ENCODE results near the gene PRIM2. TPM values are rescaled to one million over a fixed set of nuclear protein-coding genes. Genes with fewer than 3 reads are reported as not detected.

The PRIM2 gene
- total RNA-seq, 1 experiment from 2014 or later: 30.7 TPM

DNA sequence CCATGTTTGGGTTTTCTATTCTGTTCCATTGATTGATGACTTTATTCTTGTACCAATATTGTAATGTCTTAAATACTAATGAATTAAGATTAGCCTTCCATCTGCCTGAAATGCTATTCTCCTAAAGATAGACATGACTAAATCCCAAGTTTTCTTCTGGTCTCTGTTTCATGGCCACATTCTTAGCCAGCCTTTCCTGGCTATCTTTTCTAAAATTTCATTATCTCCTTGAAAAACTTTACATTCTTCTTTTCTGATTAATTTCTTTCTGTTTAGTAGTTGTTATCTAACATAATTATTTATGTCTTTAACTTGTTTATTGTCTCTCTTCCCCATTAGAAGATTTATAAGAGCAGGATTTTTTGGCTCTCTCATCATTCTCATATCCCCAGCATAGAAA, 4.4 kb upstream of the PRIM2 start:
- intact Hi-C loops (cut with micrococcal nuclease; ENCODE audit: unreplicated experiment) (no loop called here), in situ Hi-C loops (cut with HindIII; ENCODE audit: low pct_unique_long_range_greater_than_20kb, low sequenced_read_pairs) (no loop called here)
- Histone ChIP-seq H3K36me3 (ENCODE audit: control insufficient read depth, insufficient read depth, low read length) (no peaks in the 10 kb centered on the region), H3K9me3 (ENCODE audit: control insufficient read depth, insufficient read depth, low read depth, low read length) (no peaks in the 10 kb centered on the region), H3K27ac (ENCODE audit: low read length) (peak overlapping the region; percentile 90), H3K4me3 (ENCODE audit: low read depth in 2 of 2, low read length in 2 of 2) (no peak overlapping the region), H3K4me1 (ENCODE audit: control insufficient read depth, insufficient read depth, low read length) (peaks cover 35% of the 10 kb centered on the region), H3K27me3 (ENCODE audit: control insufficient read depth, insufficient read depth, low read length) (no peaks in the 10 kb centered on the region)
- TF ChIP-seq POLR2AphosphoS5 (IDR thresholded peaks at IDR 0.05; ENCODE audit: low read depth, low read length) (no peak), TCF7L2 (IDR thresholded peaks at IDR 0.05; ENCODE audit: low read depth, low read length) (no peak), SIN3A (IDR thresholded peaks at IDR 0.05; ENCODE audit: borderline replicate concordance, insufficient read depth, low read depth, low read length) (no peak)
- TF ChIP-seq, protein P1, sequence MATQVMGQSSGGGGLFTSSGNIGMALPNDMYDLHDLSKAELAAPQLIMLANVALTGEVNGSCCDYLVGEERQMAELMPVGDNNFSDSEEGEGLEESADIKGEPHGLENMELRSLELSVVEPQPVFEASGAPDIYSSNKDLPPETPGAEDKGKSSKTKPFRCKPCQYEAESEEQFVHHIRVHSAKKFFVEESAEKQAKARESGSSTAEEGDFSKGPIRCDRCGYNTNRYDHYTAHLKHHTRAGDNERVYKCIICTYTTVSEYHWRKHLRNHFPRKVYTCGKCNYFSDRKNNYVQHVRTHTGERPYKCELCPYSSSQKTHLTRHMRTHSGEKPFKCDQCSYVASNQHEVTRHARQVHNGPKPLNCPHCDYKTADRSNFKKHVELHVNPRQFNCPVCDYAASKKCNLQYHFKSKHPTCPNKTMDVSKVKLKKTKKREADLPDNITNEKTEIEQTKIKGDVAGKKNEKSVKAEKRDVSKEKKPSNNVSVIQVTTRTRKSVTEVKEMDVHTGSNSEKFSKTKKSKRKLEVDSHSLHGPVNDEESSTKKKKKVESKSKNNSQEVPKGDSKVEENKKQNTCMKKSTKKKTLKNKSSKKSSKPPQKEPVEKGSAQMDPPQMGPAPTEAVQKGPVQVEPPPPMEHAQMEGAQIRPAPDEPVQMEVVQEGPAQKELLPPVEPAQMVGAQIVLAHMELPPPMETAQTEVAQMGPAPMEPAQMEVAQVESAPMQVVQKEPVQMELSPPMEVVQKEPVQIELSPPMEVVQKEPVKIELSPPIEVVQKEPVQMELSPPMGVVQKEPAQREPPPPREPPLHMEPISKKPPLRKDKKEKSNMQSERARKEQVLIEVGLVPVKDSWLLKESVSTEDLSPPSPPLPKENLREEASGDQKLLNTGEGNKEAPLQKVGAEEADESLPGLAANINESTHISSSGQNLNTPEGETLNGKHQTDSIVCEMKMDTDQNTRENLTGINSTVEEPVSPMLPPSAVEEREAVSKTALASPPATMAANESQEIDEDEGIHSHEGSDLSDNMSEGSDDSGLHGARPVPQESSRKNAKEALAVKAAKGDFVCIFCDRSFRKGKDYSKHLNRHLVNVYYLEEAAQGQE (IDR thresholded peaks at IDR 0.05; ENCODE audit: insufficient read depth in 1 of 2, low read depth in 2 of 2, low read length in 1 of 2): no peak
- TF ChIP-seq, protein P2, sequence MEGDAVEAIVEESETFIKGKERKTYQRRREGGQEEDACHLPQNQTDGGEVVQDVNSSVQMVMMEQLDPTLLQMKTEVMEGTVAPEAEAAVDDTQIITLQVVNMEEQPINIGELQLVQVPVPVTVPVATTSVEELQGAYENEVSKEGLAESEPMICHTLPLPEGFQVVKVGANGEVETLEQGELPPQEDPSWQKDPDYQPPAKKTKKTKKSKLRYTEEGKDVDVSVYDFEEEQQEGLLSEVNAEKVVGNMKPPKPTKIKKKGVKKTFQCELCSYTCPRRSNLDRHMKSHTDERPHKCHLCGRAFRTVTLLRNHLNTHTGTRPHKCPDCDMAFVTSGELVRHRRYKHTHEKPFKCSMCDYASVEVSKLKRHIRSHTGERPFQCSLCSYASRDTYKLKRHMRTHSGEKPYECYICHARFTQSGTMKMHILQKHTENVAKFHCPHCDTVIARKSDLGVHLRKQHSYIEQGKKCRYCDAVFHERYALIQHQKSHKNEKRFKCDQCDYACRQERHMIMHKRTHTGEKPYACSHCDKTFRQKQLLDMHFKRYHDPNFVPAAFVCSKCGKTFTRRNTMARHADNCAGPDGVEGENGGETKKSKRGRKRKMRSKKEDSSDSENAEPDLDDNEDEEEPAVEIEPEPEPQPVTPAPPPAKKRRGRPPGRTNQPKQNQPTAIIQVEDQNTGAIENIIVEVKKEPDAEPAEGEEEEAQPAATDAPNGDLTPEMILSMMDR (IDR thresholded peaks at IDR 0.05): no peak
- DNase-seq (ENCODE audit: low read depth, low spot score) (no peak), ATAC-seq (no peak)
- no TSS peak for BruUV-seq (replicated peaks)
- CTCF ChIA-PET: interaction anchor here (2.0 kb wide), 1 partner anchor 409 kb away, joined by 8 read pairs; no protein-coding TSS in a partner anchor
- POLR2A ChIA-PET: no interaction called here

DNA sequence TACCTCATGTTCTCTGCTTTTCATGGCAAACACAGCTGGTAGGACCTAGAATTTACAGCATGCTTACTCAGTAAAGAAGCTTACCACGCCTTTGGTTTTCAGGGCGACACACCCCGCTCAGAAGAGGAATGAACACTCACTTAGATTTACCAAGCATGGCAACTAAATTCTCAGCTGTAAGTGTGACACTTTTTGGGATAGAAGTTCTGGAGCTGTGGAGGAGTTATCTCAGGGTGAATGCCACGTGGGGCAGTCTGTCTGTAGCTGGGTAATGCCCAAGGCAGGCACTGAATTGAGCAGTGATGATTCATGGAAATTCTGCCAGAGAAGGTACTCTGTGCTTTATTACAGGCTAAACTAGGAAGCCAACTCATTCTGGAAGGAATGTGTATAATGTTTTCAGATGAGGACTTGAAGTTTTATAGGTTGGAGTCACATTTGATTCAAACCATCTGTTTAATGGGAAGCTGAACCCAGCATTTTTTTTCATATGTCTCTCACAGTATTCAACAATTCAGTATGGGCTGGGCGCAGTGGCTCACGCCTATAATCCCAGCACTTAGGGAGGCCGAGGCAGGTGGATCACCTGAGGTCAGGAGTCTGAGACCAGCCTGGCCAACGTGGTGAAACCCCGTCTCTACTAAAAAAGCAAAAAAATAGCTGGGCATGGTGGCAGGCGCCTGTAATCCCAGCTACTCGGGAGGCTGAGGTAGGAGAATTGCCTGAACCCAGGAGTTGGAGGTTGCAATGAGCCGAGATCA, 3.5 kb upstream of the PRIM2 start:
- peak; percentile 94 for DNase-seq (ENCODE audit: low read depth, low spot score)

More for the DNA sequence above, 3.5 kb upstream of the PRIM2 start:
- peak; percentile 82 for ATAC-seq
- no peaks in the 10 kb centered on the region for H3K9me3 ChIP-seq (ENCODE audit: control insufficient read depth, insufficient read depth, low read depth, low read length)
- intact Hi-C loops (cut with micrococcal nuclease; ENCODE audit: unreplicated experiment): no loop called here
- no TSS peak for BruUV-seq (replicated peaks)
- H3K27ac ChIP-seq (ENCODE audit: low read length): peak overlapping the region; percentile 90
- H3K27me3 ChIP-seq (ENCODE audit: control insufficient read depth, insufficient read depth, low read length): no peaks in the 10 kb centered on the region
- in situ Hi-C loops (cut with HindIII; ENCODE audit: low pct_unique_long_range_greater_than_20kb, low sequenced_read_pairs): no loop called here
- POLR2A ChIA-PET: no interaction called here
- CTCF ChIA-PET: interaction anchor here (1.2 to 2.0 kb wide), 2 partner anchors 124 to 410 kb away, joined by 6 to 8 read pairs; no protein-coding TSS in a partner anchor
- H3K36me3 ChIP-seq (ENCODE audit: control insufficient read depth, insufficient read depth, low read length): peaks cover 2% of the 10 kb centered on the region; the same call in 1 of the 2 replicates
- peak overlapping the region; percentile 4 to 43; a peak in 3 of 4 replicates for H3K4me3 ChIP-seq (ENCODE audit: low read depth in 2 of 2, low read length in 2 of 2)
- peaks cover 44% of the 10 kb centered on the region for H3K4me1 ChIP-seq (ENCODE audit: control insufficient read depth, insufficient read depth, low read length)
- no peak for TF ChIP-seq SIN3A (IDR thresholded peaks at IDR 0.05; ENCODE audit: borderline replicate concordance, insufficient read depth, low read depth, low read length)
- TF ChIP-seq, protein P1 (IDR thresholded peaks at IDR 0.05; ENCODE audit: insufficient read depth in 1 of 2, low read depth in 2 of 2, low read length in 1 of 2): no peak
- TF ChIP-seq POLR2AphosphoS5 (IDR thresholded peaks at IDR 0.05; ENCODE audit: low read depth, low read length): peak; percentile 48; the same call in 1 of the 2 replicates
- no peak for TF ChIP-seq TCF7L2 (IDR thresholded peaks at IDR 0.05; ENCODE audit: low read depth, low read length)
- TF ChIP-seq, protein P2 (IDR thresholded peaks at IDR 0.05): peak; percentile 26; the same call in 1 of the 2 replicates

Measured in Panc1 (cell line).